WTC11 (cell line): ENCODE measurements around the gene PSMB10. TPM values are rescaled to one million over a fixed set of nuclear protein-coding genes. Genes with fewer than 3 reads are reported as not detected.
A peak's percentile ranks its signal among the peaks of the same experiment; 100 is the strongest.

ENCODE experiments used
- ATAC-seq: fragments of 200-7000 bp; cut with Tn5 transposase; 2 replicates; pipeline ENCODE4 v1.10.0; 2021; ENCODE audit warnings: mild to moderate bottlenecking, moderate library complexity
- CTCF ChIA-PET: fragments of 300-600 bp; sonication (Branson Sonifier 250); formaldehyde crosslinking; loops from one replicate; lab custom pipeline; 2021; ENCODE audit warnings: antibody characterized with exemption; lab: Charles Lee
- POLR2A ChIA-PET: fragments of 350-600 bp; sonication (Branson Sonifier 250); formaldehyde crosslinking; loops from one replicate; lab custom pipeline; 2021; ENCODE audit warnings: antibody characterized with exemption; lab: Charles Lee
- DNase-seq: peaks from one replicate; pipeline ENCODE4 v3.0.0; 2021; ENCODE audit warnings: low spot score
- H3K27ac Mint-ChIP-seq: 2 replicates; pipeline ENCODE4 v1.8.0; 2021; ENCODE audit warnings: mixed read lengths
- H3K27me3 Mint-ChIP-seq: 2 replicates; pipeline ENCODE4 v1.8.0; 2021; ENCODE audit warnings: low read depth, mild to moderate bottlenecking, moderate library complexity, mixed read lengths
- H3K36me3 Mint-ChIP-seq: 2 replicates; pipeline ENCODE4 v1.8.0; 2021; ENCODE audit warnings: mixed read lengths
- H3K4me1 Mint-ChIP-seq: 2 replicates; pipeline ENCODE4 v1.8.0; 2022; ENCODE audit warnings: mixed read lengths
- H3K4me3 Mint-ChIP-seq: 2 replicates; pipeline ENCODE4 v1.8.0; 2021; ENCODE audit warnings: mild to moderate bottlenecking, moderate library complexity, mixed read lengths
- H3K9me3 Mint-ChIP-seq: 2 replicates; pipeline ENCODE4 v1.8.0; 2021; ENCODE audit warnings: mixed read lengths
- ATF2 ChIP-seq: sonication (generic); formaldehyde crosslinking; IDR thresholded peaks from 2 replicates; pipeline ENCODE4 v1.8.1; 2022; ENCODE audit warnings: low read depth, missing genetic modification reagents, borderline replicate concordance
- CDX4 ChIP-seq: fragments of 250-450 bp; sonication (Bioruptor Pico); IDR thresholded peaks from 2 replicates; pipeline ENCODE4 v1.9.0; 2021; ENCODE audit warnings: moderate library complexity, mild to moderate bottlenecking, inconsistent platforms, borderline replicate concordance
- E2F4 ChIP-seq: sonication (generic); formaldehyde crosslinking; IDR thresholded peaks from 2 replicates; pipeline ENCODE4 v1.8.1; 2022; ENCODE audit warnings: low read depth, mild to moderate bottlenecking, moderate library complexity, missing genetic modification reagents, borderline replicate concordance
- E2F5 ChIP-seq: sonication (generic); formaldehyde crosslinking; IDR thresholded peaks from 2 replicates; pipeline ENCODE4 v1.8.1; 2022; ENCODE audit warnings: mild to moderate bottlenecking, moderate library complexity, missing genetic modification reagents
- ESRRA ChIP-seq: sonication (generic); formaldehyde crosslinking; IDR thresholded peaks from 2 replicates; pipeline ENCODE4 v1.8.1; 2022; ENCODE audit warnings: mild to moderate bottlenecking, missing genetic modification reagents, borderline replicate concordance
- ETV6 ChIP-seq: sonication (generic); formaldehyde crosslinking; IDR thresholded peaks from 2 replicates; pipeline ENCODE4 v1.8.1; 2022; ENCODE audit warnings: mild to moderate bottlenecking, missing genetic modification reagents
- FOXK1 ChIP-seq: sonication (generic); formaldehyde crosslinking; IDR thresholded peaks from 2 replicates; pipeline ENCODE4 v1.8.0; 2022; ENCODE audit warnings: mild to moderate bottlenecking, moderate library complexity, missing genetic modification reagents
- GTF2I ChIP-seq: fragments of 250-450 bp; sonication (Bioruptor Pico); conservative IDR thresholded peaks from 2 replicates; pipeline ENCODE4 v1.4.0; 2021; ENCODE audit warnings: mild to moderate bottlenecking
- NFYB ChIP-seq: sonication (generic); formaldehyde crosslinking; conservative IDR thresholded peaks from 2 replicates; pipeline ENCODE4 v1.8.0; 2022; ENCODE audit warnings: low read depth, missing genetic modification reagents
- PREB ChIP-seq: sonication (generic); formaldehyde crosslinking; IDR thresholded peaks from 2 replicates; pipeline ENCODE4 v1.8.1; 2022; ENCODE audit warnings: mild to moderate bottlenecking, missing genetic modification reagents, moderate library complexity, borderline replicate concordance
- SP1 ChIP-seq: sonication (generic); formaldehyde crosslinking; conservative IDR thresholded peaks from 2 replicates; pipeline ENCODE4 v1.8.1; 2022; ENCODE audit warnings: missing genetic modification reagents
- STAT6 ChIP-seq: sonication (generic); formaldehyde crosslinking; conservative IDR thresholded peaks from 2 replicates; pipeline ENCODE4 v1.8.1; 2023; ENCODE audit warnings: mild to moderate bottlenecking, low read depth, missing genetic modification reagents, moderate library complexity
- TP53 ChIP-seq: sonication (generic); formaldehyde crosslinking; IDR thresholded peaks from 2 replicates; pipeline ENCODE4 v1.8.1; 2023; ENCODE audit warnings: mild to moderate bottlenecking, missing genetic modification reagents
- ZMAT4 ChIP-seq: fragments of 250-450 bp; sonication (Bioruptor Pico); IDR thresholded peaks from 2 replicates; pipeline ENCODE4 v1.9.0; 2021; ENCODE audit warnings: mild to moderate bottlenecking
- ZNF121 ChIP-seq: sonication (generic); formaldehyde crosslinking; IDR thresholded peaks from 2 replicates; pipeline ENCODE4 v1.8.0; 2023; ENCODE audit warnings: missing genetic modification reagents
- ZNF219 ChIP-seq: sonication (generic); formaldehyde crosslinking; IDR thresholded peaks from 2 replicates; pipeline ENCODE4 v1.8.0; 2023; ENCODE audit warnings: missing genetic modification reagents, mild to moderate bottlenecking, borderline replicate concordance
- ZNF263 ChIP-seq: sonication (generic); formaldehyde crosslinking; IDR thresholded peaks from 2 replicates; pipeline ENCODE4 v1.8.1; 2022; ENCODE audit warnings: low read depth, mild to moderate bottlenecking, moderate library complexity, missing genetic modification reagents
- ZNF317 ChIP-seq: sonication (generic); formaldehyde crosslinking; IDR thresholded peaks from 2 replicates; pipeline ENCODE4 v1.8.1; 2023; ENCODE audit warnings: low read depth, mild to moderate bottlenecking, moderate library complexity, missing genetic modification reagents, borderline replicate concordance
- total RNA-seq: library from RNA; stranded (reverse); gene quantifications from 3 replicates; pipeline ENCODE4 v1.2.3, GENCODE V29; 2021

The PSMB10 gene
- total RNA-seq, 1 experiment from 2014 or later: 40.9 TPM

- TF ChIP-seq NFYB (CRISPR knock-in tag) (no peak), PREB (CRISPR knock-in tag) (no peak), GTF2I (CRISPR knock-in tag) (no peak), FOXK1 (CRISPR knock-in tag) (no peak), ESRRA (CRISPR knock-in tag) (no peak)
Measured at GRCh38 chr16:67971111-67971510, 34.5 kb upstream of the PSMB10 start (continued).

GRCh38 chr16:67969254-67970039, 32.8 kb upstream of the PSMB10 start:
- TF ChIP-seq ZNF121 (CRISPR knock-in tag): 0 out of 2 replicates have a peak, but pooled peaks have one; percentile 8
- no peak for TF ChIP-seq ZMAT4 (CRISPR knock-in tag)
- Mint-ChIP-seq H3K4me3 (peak overlapping the region; percentile 97), H3K27ac (peak overlapping the region; percentile 75; the same call in 1 of the 2 replicates), H3K9me3 (no peaks in the 10 kb centered on the region), H3K27me3 (peaks cover 8% of the 10 kb centered on the region; the same call in 1 of the 2 replicates), H3K36me3 (0 out of 2 replicates have a peak, but pooled peaks cover 5% of the 10 kb centered on the region), H3K4me1 (peaks cover 39% of the 10 kb centered on the region)
- CTCF ChIA-PET: interaction anchor here (0.6 to 1.7 kb wide), 6 partner anchors 12 to 400 kb away, joined by 3 read pairs; partner anchors contain the start of genes NRN1L, PRMT7 and SLC7A6OS
- POLR2A ChIA-PET: interaction anchor here (1.1 kb wide), 1 partner anchor 85 kb away, joined by 3 read pairs; the partner anchor contains the start of gene NRN1L
- ATAC-seq: peak; percentile 11
- DNase-seq: peak; percentile 43

- ChIA-PET POLR2A (interaction anchor here (1.1 kb wide), 1 partner anchor 84 kb away, joined by 3 read pairs; the partner anchor contains the start of gene NRN1L), CTCF (interaction anchor here (0.6 to 1.7 kb wide), 5 partner anchors 12 to 399 kb away, joined by 3 read pairs; partner anchors contain the start of genes DPEP3, NRN1L, PRMT7 and SLC7A6OS)
- peak; percentile 75 for ATAC-seq
- Mint-ChIP-seq H3K36me3 (0 out of 2 replicates have a peak, but pooled peaks cover 5% of the 10 kb centered on the region), H3K4me1 (peaks cover 44% of the 10 kb centered on the region), H3K9me3 (no peaks in the 10 kb centered on the region), H3K27me3 (peaks cover 5% of the 10 kb centered on the region; the same call in 1 of the 2 replicates), H3K27ac (peak within 1 kb of the TSS; percentile 92), H3K4me3 (peak within 1 kb of the TSS; percentile 97)
- DNase-seq: peak; percentile 78
- TF ChIP-seq STAT6 (no peak), CDX4 (no peak), E2F5 (CRISPR knock-in tag) (peak; percentile 99), ZNF317 (no peak), TP53 (CRISPR knock-in tag) (no peak), E2F4 (CRISPR knock-in tag) (no peak), ZNF219 (CRISPR knock-in tag) (no peak), ETV6 (CRISPR knock-in tag) (no peak; the same call in 1 of the 2 replicates), ZNF263 (CRISPR knock-in tag) (peak; percentile 94), SP1 (CRISPR knock-in tag) (peak; percentile 97), ATF2 (CRISPR knock-in tag) (no peak)
Measured at GRCh38 chr16:67968400-67969253, 32.0 kb upstream of the PSMB10 start, which contains the start of gene SLC12A4. Gene SLC12A4, minus strand, starts transcription at chr16:67968637. Its CDS starts 84 bp downstream, at chr16:67968553.
